NCI-H146 treated with DMSO at 0.1 percent for 48 hours (cell line): ENCODE data around the gene INHBA.
A peak's percentile ranks its signal among the peaks of the same experiment; 100 is the strongest.

Source experiments
- DNase-seq: peaks from one replicate; lab custom pipeline; 2025; ENCODE audit not compliant: unreplicated experiment; lab: John Stamatoyannopoulos, UW

INHBA gene

DNA sequence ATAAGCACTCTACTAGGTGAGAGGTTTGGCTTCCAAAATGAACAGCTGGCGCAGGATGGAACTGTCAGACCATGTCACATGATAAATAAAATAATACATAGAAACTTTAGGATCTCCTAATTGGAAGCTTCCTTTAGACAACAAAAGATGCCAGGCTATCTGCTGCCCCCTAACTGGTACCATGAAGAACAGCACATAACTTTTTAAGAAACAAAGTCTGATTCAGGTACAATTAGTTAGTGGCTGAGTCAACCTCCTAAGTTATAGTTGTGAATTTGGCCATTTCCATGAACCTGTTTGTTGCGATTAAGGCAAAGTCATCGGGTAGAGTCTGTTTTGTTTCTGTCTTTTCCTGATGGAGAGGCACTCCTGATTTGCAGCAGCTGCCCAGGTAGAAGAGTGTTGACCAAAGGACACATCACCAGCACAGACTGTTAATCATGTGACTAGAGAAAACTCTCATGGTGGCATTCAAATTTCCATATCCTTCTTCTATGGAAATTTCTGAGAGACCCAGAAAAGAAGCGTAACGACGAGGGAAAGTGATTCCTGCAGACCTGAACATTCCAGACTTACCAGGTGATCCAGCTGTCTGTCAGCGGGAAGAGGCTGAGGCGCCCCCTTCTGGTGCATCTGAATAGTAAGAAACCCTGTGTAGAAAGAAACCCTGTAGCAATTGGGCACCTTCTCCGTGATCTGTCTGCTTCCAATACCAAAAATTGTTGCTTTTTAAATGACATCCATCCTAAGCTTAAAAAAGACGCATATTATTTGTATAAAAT is 8.6 kb upstream of the INHBA start:
- no peak for DNase-seq

DNA sequence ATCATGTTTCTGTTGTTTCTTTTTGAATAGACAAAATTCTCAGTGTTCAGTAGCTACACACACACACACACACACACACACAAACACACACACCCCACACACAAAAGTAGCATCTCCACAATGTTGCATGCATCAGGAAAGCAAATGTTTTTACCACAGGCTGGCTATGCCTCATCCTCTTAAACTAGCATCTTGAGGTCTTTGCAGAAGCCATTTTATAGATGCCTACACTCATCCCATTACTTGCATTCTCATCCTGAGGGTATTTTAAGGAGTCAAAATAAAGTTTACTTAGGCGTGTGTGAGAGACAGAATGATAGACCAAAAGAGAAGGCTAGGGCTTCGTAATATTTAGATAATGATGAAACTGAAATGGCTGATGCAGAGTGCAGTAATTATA is 7.9 kb upstream of the INHBA start:
- no peak for DNase-seq

DNA sequence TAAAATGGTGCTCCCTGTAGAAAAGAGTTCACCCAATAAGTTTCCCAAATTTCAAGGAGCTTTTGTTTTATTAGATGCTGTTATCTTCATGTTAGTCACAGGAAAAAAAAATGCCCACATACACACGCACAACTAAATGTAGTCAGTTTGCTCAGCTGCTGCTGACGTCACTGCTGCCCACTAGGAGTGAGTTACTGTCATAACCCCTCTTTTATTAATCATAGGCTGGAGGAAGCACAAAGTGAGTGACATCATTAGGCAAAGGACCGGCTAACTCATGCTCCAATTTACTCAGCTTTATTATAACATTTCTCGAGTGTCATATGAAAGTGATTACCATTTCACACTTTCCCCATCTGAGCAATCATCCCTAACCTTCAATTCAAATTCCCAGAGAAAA is 6.7 kb upstream of the INHBA start:
- no peak for DNase-seq

DNA sequence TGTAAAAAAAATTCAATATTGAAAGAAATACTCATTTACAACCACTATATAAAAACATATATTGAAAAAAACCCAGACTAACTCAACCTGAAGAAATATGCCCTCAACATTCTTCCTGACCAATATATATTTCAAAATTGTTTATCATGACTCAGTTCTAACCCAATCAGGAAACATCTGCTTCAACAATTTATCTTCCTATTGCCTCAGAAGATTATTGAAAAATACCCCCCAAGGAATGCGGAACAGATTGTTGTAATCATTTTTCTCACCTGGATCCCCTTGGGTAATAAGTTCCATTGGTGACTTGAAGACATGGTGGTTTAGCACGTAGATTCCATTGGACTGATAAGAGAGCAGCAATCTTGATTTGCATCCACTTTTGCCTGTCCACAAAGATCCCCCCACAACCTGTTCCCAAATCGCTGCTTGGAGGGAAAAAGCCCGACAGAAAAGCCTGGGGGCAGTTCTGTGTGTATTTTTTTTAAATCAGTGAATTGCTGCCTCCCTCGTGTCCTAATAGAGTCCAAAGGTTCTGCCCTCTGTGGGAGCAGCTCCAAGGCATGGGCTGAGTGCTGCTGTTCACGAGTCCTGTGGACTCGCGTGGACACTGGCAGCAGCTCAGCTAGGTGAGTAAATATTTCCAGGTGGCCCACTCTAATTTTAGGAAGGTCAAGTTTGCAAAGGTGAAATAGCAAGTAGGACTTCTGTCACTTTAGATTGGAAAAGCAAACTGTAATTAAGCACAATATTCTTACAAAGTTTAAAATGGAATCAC is 5.9 kb upstream of the INHBA start:
- no peak for DNase-seq

DNA sequence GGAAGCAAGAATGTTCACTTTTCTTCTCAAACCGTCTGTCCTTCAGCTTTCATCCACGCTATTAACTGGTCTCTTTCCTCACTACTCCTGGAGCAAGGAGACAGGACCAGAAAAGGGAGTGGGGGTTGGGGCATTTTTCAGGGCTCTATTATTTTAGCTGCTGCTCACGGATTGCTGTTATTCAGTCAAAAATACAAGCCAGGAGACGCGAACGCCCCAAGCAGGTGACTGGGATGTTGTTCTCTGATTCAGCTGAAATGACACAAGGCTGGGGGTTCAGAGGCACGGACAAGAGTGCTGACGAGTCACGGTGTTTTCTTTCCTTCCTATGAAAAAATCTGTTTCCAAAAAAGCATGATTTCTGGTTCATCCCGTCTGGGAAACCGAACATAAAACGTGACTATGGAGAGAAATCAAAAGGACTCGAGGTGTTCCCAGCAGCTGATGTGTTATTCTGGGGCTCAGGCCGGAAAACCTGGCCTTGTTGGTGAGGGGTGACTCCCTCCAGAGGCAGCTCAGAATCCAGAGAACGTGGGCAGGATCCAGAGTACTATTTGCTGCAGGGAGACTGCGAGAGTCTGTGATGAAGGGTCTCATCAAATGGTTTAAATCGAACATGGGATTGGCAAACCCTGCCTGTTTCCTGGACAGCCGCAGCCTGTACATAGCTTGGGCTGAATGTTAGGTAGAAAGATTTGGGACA is 3.5 kb upstream of the INHBA start:
- DNase-seq, result no peak

DNA sequence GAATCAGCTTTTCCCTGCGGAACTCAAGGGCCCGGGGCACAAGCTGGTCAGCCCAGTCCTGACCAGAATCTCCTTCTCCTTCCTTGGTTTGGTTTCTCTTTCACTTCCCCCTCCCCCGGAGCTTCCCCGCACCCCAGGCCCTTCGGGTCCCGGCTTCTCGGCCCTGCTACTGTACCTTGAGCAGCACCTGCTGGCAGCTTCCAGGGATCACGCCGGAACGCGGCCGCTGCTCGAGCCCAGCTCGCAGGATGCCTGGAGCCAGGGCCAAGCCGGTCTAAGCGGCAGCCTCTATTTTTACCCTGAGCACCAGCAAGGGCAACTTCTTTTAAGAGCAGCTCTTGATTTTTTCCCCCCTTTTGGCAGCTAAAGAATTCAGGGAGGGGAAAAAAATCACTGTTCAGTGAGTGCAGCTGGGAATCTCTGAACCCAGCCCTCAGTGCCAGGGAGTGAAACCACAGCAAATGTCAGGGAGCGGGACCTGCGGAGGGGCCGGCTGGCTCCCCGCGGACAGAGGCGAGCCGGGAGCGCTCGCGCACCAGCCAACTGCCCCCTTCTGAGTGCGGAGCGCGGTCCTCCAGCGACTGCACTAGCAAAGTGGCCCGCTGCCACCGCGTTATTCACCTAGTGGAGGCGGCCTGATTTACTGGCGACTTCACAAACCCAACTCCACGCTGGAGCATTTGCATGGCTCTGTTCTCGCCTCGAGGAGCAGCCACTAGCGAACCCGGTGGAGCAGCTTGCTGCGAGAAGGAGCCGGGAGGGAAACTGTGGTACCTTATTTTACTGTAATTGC is 2.4 kb upstream of the INHBA start:
- peak; percentile 1 for DNase-seq

DNA sequence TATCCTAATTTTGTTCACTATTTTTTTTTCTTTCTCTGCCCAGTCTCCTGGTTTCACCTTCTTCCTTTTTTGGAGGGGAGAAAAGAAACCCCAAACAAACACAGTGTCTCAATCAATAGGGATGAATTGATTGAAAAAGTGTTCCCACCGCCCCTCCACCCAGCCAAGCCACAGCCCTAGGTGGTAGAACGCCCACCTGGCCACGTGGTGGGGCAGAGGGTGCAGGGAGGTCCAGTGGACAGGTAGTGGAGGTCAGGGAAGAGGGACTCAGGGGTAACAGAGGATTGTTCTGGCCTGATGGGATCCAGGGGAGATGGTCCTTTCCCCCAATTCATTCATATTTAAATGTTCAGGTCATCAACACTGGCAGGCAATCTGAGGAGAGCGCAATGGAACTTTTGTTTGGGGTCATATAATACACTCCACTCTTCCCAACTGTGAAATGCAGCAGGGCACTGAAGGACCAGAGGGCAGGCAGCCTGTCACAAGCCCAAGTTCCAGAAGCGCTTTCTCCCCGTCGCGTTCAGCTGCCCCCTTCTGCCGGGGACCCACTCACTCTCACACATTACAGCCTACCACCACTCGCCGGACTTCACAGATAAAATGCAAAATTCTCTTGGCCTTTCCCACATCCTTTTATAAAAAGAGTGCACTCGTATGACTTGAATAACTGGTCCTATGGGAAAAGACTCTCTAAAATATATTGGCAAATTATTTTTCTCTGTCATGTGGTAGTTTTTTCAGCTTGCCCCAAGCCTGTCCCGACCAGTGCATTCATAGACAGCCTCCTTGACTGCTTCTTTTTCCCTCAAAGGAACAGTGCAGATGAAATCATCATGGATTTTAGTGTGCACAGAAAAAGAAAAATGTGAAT is 1.6 kb downstream of the INHBA start:
- DNase-seq, result no peak

DNA sequence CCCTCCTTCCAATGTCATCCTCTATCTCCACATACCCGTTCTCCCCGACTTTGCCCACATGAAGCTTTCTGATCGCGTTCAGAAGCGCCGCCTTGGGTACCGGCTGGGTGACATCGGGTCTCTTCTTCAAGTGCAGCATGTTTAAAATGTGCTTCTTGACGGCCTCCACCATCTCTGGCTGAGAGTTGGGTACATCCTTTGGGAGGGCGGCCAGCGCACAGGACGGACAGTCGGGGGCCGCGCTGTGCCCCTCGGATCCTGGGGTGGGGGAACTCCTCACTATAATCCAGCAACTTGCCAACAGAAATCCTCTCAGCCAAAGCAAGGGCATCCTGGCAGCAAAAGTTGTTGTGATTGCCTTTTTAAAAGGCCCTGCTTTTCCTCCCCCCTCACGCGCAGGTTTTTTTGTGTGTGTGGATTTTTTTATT is 2.8 kb downstream of the INHBA start:
- DNase-seq, result no peak

DNA sequence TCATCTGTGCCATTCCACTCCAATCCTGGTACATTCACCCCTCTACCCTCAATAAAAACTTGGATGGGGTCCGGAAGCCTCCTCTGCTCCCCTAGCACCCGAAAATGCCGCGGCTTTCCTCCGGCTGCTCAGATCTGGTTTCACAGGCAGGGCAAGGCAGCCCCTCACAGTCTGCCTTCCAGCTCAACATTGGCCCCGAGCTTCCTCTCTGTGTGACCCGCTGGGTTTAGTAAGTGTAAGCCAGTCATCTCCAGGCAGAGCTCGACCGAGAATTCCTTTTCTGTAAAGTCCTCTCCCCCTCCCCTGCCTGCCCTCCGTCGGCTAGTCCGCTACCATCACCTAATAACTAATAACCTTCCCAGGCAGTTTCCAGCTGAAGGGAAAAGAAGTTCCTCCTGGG is 3.4 kb downstream of the INHBA start:
- DNase-seq, result no peak

DNA sequence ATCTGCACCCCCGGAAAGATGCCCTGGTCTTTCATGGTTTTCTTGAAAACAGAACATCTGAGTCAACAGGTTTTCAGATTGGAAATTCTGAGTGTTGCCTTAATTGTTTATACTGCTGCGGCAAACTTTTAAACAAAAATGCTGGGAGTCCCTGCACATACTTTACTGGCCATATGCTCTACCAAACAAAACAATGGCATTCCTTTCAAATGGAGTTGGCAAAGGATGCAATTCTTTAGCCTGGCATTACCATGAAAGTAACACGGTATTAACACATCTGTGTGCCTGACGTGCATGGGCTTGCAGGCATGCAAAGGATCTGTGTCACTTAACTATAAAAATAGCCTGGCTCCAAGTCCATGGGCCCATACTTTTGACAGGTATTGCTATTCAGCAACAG is 4.2 kb downstream of the INHBA start:
- no peak for DNase-seq

DNA sequence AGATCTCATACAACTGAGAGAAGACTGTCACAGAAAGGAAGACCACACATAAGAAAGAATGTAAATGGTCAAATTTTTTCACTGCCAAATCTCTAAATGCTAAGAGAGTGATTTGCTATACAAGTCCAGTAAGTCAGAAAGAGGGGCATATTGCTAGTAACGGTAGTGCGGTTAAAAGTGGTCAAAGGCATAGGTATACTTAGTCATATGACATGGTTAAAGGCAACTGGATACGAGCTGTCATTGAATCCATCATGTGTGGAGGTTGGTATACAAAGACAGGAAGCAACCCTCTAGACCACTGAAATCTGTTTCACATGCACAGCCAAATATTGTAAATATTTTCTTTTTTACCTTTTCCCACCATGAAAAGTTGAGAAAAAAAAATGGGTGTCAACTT is 4.8 kb downstream of the INHBA start:
- no peak for DNase-seq

DNA sequence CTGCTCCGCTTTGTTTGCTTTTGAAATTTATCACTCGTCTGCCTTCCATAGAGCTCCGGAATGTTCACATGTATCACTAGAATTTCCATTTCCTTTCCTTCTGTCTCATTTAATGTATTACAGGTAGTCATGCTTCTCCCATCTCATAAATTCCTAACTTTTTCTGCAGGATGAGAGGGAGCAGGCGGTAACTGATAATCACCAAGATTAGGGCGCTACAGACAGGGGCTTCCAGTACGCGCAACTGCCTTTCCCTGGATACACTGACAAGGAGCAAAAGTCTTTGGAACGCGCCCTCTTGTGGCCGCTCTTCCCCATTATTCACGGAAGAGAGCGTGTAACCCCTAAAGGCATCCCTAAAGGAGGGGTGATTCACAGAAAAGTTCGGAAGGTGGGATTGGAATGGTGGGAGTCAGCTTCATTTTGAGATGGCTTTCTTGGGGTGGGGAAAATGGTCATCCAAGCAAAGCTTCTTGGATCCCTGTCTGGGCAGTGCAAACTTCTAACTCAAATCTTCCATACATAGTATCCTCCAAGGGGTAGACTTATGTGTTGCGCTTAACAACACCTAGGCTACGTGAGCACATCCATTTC is 6.5 kb downstream of the INHBA start:
- DNase-seq, result no peak

DNA sequence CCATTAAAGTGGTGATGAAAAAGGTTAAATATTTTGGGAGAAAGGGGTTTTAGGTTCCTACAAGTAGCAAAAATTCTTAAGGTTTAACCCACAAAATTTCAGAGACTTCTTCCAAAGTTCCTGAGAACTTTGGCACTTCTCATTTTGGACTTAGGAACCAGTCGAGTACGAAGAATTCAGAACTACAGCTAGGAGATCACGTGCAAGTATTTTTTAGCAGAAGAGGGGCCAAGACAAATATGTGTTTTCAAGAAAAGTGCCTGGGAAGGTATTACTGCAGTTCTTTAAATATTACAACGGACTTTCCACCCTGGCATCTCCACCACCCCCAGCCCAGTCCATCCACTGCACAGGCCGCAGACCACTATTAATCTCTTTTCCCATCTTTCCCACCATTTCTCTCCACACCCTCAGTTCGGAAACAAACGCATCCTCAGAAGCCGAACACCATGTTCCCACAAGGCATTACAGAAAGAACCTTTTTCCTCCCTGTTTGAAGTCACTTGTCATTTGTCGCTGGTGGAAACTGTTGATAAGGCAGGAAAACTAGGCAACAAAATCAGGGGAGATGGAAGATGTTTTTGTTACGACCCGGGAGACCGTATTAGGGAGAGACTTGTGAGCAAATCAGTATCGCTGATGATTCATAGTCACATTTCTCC is 7.1 kb downstream of the INHBA start:
- DNase-seq, result no peak

DNA sequence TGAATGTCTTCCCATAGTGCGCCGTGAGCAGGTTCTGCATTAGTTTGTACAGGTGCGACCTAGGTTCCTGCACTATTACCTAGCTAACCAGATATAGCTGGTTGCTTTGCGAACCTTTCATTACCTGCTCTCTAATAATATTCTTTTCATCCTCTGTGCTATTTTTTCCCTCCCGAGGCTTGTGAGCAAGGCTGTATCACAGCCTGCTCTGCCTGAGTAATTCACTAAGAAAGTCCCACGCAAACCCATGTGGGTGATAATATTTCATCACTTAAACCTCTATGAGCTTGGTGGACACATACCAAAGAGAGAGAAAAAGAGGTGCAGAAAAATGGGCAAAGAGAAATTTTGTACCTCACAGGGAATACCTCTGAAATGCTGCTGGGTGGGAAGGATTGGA is 8.4 kb downstream of the INHBA start:
- DNase-seq, result no peak

DNA sequence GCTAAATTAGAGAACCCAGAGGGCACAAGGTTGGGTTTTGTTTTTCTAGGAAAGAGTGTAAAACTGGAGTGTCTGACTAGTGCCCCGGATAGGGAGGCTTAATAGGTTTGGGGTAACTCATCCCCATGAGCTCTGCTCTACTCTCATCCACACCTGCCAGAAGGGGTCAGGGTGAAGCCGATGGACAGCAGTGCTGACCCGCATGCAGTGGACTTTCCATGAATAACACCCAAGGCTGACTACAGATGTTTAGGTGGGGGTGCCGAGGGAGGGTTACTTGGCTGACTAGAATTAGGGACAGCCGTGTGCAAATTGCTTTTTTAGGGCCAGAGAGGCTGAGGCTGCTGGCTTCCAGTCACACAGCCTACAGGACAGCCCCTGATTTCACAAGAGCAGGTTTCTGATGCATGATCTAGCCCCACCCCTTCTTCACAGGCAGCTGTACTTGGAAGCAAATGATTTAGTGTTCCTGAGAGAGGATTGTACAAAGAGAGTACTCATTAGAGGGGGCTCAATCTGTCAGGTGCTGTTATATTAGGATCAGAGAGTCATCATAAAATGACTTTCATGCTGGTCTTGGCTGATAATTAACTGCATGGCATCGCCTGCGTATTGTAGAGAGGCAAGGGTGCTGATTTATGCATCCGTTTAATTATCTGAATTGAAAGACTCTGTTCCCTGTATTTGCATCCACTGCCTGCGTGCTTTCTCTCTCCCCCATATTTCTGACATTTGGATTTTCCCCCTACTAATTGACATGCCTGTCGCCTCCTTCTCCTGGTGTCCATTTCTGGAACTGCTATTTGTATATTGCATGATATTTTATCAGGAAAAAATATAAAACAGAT is 9.5 kb downstream of the INHBA start:
- DNase-seq, result no peak

DNA sequence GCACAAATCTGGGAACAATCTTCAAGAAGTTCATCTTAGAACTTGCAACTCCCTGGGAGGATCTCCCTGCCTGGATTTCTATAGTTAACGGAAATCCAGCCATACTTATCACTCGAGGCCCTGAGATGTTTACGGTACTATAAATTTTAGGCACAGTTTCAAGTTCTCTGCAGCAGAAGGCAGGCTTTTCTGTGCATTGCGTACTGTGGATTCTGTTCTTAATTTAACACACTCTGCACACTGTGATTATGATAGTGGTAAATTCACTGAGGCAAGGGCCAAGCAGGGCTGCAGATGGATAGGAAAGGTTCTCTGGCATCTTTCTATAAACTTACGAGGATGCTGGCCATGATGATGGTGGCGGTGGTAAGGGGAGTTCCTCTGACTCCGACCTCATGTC is 10.6 kb downstream of the INHBA start:
- no peak for DNase-seq

DNA sequence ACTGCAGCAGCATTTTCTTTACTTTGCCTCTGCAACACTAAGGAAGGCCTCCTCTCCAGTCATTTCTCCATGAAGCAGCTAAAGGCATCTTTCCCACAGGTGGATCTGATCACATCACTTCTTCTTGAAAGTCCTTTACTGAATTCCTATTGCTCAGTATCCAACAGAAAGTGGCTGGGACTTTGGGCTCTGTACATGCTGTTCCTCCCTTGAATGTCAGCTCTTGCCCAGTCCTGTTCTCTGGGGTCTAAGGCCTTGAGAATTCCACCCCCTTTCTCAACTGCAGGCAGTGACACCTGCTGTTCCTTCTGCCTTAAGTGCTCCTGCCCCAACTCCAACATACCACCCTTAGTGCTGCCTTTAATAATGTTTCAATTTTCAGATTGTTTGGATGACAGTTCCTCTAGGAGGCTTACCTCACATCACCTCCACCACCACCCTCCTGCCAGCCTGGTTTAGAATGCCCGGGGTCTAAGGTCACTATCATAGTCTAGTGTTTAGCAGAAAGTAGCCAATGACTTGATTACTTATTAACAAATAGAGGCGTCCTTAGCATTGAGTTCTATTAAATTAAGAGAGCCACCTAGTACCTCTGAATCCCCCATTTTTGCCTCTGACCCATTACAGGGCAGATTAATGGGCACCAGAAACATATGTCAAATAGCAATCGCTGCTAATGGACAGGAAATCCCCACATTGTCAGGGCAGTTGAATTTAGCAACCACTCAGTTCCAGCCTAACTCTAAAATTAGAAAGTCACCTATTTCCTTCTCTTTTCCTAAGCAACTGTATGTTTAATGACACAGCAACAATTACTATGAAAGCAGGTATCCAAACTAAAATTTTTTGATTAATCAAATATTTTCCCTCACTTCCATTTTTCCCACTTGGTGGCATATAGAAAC is 11.4 kb downstream of the INHBA start:
- DNase-seq, result no peak
